Fibroblast of gingiva (primary cell): ENCODE data around the gene INPP4A.

Experiments used
- DNase-seq: peaks from one replicate; pipeline ENCODE4 v3.0.0-alpha.2; 2011; ENCODE audit warnings: low read depth

INPP4A gene

GRCh38 chr2:98460573-98461497 is 16.2 kb downstream of the INPP4A start:
- DNase-seq: no peak

- DNase-seq: no peak
Observed at GRCh38 chr2:98461498-98462049, 16.9 kb downstream of the INPP4A start.

GRCh38 chr2:98463081-98463481 is 18.4 kb downstream of the INPP4A start:
- no peak for DNase-seq

GRCh38 chr2:98463551-98463971 is 18.9 kb downstream of the INPP4A start:
- DNase-seq: no peak

- DNase-seq: no peak
Observed at GRCh38 chr2:98463988-98464771, 19.5 kb downstream of the INPP4A start.

- no peak for DNase-seq
Observed at GRCh38 chr2:98464772-98465310, 20.2 kb downstream of the INPP4A start.

- DNase-seq: peak; percentile 33
Observed at GRCh38 chr2:98465456-98466226, 21.0 kb downstream of the INPP4A start.

- no peak for DNase-seq
Observed at GRCh38 chr2:98467082-98467536, 22.5 kb downstream of the INPP4A start.

GRCh38 chr2:98467652-98468051 is 23.0 kb downstream of the INPP4A start:
- no peak for DNase-seq

GRCh38 chr2:98468621-98469236 is 24.1 kb downstream of the INPP4A start:
- DNase-seq: no peak

GRCh38 chr2:98469862-98470544 is 25.3 kb downstream of the INPP4A start:
- DNase-seq: no peak

- no peak for DNase-seq
Observed at GRCh38 chr2:98470851-98471255, 26.2 kb downstream of the INPP4A start.

GRCh38 chr2:98471402-98472131 is 26.9 kb downstream of the INPP4A start:
- DNase-seq: no peak

- DNase-seq: no peak
Observed at GRCh38 chr2:98472132-98472650, 27.5 kb downstream of the INPP4A start.

- DNase-seq: no peak
Observed at GRCh38 chr2:98472961-98473746, 28.5 kb downstream of the INPP4A start.

GRCh38 chr2:98473995-98474780 is 29.5 kb downstream of the INPP4A start:
- no peak for DNase-seq

- DNase-seq: no peak
Observed at GRCh38 chr2:98474979-98475632, 30.4 kb downstream of the INPP4A start.
